ENCODE measurements around the gene ALX3.

Gene ALX3

DNA sequence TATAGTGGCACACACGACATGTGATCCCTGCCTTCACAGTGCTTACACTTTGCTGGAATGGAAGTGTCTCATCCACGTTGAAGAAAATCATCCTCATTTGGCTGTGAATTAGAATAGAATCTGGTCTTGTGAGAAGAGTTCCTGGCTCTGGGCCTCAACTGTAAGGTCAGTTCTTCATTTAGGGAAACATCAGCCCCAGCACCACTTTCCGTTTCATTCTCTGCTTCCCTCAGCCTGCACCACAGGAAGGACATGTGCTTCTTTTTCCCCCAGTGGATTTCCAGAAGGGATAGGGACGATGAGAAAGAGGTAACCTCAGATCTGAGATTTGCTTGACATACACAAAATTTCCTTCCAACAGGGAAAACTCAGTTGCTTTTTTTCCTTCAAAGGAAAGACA, 3.7 kb upstream of the ALX3 start:
- DNase-seq (ENCODE audit: low read depth): no peak
- H3K4me3 ChIP-seq (ENCODE audit: low read depth, low read length): no peak overlapping the region
- TF ChIP-seq, protein P1, sequence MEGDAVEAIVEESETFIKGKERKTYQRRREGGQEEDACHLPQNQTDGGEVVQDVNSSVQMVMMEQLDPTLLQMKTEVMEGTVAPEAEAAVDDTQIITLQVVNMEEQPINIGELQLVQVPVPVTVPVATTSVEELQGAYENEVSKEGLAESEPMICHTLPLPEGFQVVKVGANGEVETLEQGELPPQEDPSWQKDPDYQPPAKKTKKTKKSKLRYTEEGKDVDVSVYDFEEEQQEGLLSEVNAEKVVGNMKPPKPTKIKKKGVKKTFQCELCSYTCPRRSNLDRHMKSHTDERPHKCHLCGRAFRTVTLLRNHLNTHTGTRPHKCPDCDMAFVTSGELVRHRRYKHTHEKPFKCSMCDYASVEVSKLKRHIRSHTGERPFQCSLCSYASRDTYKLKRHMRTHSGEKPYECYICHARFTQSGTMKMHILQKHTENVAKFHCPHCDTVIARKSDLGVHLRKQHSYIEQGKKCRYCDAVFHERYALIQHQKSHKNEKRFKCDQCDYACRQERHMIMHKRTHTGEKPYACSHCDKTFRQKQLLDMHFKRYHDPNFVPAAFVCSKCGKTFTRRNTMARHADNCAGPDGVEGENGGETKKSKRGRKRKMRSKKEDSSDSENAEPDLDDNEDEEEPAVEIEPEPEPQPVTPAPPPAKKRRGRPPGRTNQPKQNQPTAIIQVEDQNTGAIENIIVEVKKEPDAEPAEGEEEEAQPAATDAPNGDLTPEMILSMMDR (IDR thresholded peaks at IDR 0.05; ENCODE audit: insufficient read depth, low read depth, low read length, missing control alignments): no peak

DNA sequence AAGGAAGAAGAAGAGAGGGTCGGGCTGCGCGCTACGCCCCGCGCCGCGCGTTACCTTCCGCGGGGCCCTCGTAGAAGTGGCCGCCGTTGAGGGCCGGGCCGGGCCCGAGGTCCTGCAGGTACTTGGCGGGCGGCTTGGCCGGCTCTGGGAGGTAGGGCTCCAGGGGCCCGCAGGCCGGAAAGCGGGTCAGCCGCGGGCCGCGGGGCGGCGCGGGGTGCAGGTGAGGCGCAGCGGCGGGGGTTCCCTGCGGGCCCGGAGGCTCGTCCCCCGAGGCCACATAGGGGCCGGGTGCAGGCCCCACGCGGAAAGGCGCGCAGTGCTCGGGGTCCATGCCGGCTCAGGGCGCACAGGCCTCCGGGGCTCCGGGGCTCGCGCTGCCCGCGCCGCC, 196 bp downstream of the ALX3 start:
- H3K4me3 ChIP-seq (ENCODE audit: low read depth, low read length): no peak overlapping the region
- no peak for DNase-seq (ENCODE audit: low read depth)
- TF ChIP-seq, protein P1 (IDR thresholded peaks at IDR 0.05; ENCODE audit: insufficient read depth, low read depth, low read length, missing control alignments): no peak

DNA sequence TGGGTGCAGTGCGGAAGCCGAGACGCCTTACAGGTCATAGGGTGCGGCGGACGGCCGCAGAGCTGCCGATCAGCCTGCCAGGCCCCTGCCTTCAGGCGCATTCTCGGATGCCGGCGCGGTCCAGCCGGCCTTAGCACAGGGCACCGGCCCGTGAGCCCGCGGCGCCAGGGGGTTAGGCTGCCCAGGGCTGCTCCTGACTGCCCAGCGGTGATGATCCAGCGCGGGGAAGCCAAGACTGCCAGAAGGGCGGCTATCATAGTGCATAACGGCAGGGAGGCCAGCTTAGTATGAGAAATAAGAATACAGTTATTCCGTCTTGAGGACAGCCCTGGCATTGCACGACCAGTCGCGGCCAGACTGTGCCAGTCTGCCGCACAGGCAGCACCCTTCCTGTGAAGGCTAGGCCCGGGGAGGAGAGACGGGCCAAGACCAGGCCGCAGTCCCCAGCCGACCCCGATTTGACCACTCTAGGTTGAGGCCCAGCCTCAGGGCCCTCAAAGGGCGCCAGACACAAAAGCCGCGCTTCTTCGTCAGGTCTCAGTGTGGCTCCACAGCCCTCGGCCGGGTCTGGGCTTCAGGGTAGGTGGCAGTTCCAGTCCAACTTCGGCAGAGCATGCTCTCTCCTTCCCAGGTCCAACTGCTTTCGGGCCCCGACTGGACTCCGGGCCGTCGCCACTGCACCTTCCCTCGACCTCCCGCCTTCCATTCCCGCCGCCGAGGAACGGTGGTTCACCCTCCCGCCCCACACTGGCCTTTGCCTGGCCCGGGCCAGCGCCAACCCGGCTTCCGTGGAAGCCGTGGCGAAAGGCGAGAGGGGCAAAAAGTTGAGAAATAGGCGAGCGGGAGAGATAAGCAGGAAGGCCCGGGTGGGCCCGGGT, 829 bp downstream of the ALX3 start:
- no peak overlapping the region for H3K4me3 ChIP-seq (ENCODE audit: low read depth, low read length)
- DNase-seq (ENCODE audit: low read depth): no peak
- TF ChIP-seq, protein P1 (IDR thresholded peaks at IDR 0.05; ENCODE audit: insufficient read depth, low read depth, low read length, missing control alignments): no peak

DNA sequence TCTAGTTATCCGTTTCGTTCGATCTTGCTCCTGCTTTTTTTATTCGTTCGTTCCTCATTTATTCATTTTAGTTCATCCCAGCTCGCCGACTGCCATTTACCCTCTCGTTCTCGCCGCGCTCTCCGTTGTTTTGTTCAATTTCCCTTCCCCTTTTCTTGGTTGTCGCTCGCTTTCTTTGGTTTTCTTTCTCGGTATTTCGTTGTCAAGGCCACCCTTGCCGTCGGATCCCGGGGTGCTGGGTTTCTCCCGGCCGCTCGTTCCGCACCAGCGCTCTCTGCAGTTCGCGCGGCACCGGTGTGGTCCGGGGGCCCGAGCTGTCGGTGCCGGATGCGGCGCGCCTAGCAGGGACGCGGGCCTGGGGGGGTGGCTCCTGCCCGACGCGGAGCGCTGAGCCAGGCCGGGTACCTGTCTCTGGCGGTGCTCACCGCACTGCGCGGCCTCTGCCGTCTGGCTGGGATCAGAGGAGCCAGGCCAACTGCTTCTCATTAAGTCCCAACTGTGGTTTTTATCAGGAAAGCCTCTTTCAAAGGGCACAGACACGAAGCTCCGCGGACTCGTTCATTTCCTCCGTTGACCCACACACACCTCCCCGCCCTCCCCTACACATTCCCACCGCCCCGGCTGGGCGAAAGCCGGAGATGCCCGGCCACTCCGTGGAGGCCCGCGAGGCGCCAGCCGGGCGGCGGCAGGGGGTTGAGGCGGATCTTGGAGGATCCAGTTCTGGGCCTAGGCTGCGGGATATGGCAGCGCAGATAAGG, 1.6 kb downstream of the ALX3 start:
- no peak overlapping the region for H3K4me3 ChIP-seq (ENCODE audit: low read depth, low read length)
- no peak for DNase-seq (ENCODE audit: low read depth)
- TF ChIP-seq, protein P1 (IDR thresholded peaks at IDR 0.05; ENCODE audit: insufficient read depth, low read depth, low read length, missing control alignments): no peak

DNA sequence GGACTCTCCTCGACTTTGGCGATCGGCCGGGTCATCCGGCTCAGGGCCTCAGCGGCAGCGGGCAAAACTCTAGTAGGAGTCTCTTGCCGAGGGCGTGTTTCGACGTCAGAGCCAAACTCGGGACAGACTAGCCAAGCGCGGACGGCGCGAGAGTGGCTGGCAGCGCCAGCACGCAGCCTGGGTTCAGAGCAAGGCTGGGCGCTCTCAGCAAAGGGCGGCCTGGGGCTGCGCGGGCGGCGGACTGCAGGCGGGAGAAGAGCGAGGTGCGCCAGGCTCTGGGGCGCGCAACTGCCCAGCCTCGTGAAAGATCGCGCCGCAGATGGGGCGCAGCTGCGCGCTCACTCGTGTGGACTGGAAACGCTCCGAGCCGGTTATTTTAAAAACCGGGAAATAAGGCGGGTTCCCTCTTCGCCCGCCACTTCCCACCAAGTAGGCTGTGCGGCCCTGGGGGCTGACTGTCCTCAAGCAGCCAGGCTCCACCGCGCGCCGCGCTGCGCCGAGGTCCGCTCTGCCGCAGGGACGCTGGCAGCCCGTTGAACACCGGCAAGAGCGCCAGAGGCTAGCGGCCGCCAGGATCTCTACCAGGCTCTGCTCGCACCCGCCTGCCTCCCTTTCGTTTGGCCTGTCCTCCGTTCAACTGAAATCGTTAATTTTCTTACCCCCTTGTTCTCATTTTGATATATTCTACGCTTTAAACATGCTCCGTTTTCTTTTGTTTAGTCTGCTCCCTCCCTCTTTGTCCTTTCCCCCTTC, 2.4 kb downstream of the ALX3 start:
- H3K4me3 ChIP-seq (ENCODE audit: low read depth, low read length): no peak overlapping the region
- DNase-seq (ENCODE audit: low read depth): no peak
- TF ChIP-seq, protein P1 (IDR thresholded peaks at IDR 0.05; ENCODE audit: insufficient read depth, low read depth, low read length, missing control alignments): no peak

DNA sequence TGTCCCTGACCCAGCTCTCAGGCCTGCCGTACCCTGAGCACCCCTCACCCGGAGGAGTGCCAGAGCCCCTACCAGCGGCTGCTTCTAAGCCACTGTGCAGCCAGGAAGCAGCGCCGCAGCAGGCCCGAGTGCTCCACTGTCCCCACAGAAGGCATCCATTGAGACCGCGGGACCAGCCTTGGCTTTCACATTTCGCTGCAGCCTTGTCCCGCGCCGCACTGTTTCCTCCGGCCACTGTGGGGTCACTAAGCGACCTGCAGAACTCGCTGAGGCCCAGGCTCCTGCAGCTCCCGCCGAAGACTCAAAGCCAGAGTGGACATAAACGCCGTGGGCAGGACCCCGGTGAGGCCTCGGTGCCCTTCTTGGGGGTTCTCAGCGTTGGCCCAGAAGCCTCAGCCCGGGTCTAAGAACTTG, 3.0 kb downstream of the ALX3 start:
- H3K4me3 ChIP-seq (ENCODE audit: low read depth, low read length): no peak overlapping the region
- TF ChIP-seq, protein P1 (IDR thresholded peaks at IDR 0.05; ENCODE audit: insufficient read depth, low read depth, low read length, missing control alignments): no peak
- no peak for DNase-seq (ENCODE audit: low read depth)

All from GM12865 (cell line).